HepG2 (cell line): ENCODE measurements around the gene FITM2. TPM values are rescaled to one million over a fixed set of nuclear protein-coding genes. Genes with fewer than 3 reads are reported as not detected.
A peak's percentile ranks its signal among the peaks of the same experiment; 100 is the strongest.

Experiments used
- ATAC-seq: fragments of 200-7000 bp; cut with Tn5 transposase; 3 replicates; pipeline ENCODE4 v1.9.1; 2020; ENCODE audit warnings: mild to moderate bottlenecking, moderate library complexity
- BruUV-seq: library from RNA; stranded (reverse); fragments of 400-500 nt; replicated peaks from 2 replicates; lab custom pipeline; 2021; lab: Mats Ljungman, UMichigan
- CTCF ChIA-PET: fragments of 300-600 bp; formaldehyde crosslinking; extraction: SDS; loops from one replicate; lab custom pipeline; 2021; ENCODE audit warnings: low total read pairs, inconsistent platforms, low intra/inter-chr PET ratio; lab: Yijun Ruan, JAX
- POLR2A ChIA-PET: fragments of 350-600 bp; sonication (Branson Sonifier 250); formaldehyde crosslinking; loops from one replicate; lab custom pipeline; 2020; ENCODE audit warnings: antibody characterized with exemption, inconsistent platforms; lab: Yijun Ruan, JAX
- DNase-seq: peaks from one replicate; pipeline ENCODE4 v3.0.0-alpha.2; 2015; ENCODE audit warnings: low spot score
- FAIRE-seq: peaks from 3 replicates; lab custom pipeline; 2011; peaks lifted over from hg19 to GRCh38; lab: Jason Lieb, UNC
- H2AFZ ChIP-seq: one replicate; pipeline ENCODE4 v1.6.1; 2011; ENCODE audit warnings: low read length, inconsistent platforms
- H3K27ac ChIP-seq: fragments of 300-600 bp; 3 replicates; pipeline ENCODE4 v1.8.0; 2011; ENCODE audit warnings: mixed run types, mild to moderate bottlenecking, mixed read lengths, low read length, inconsistent platforms; ENCODE audit not compliant: insufficient read depth; ENCODE audit errors: extremely low read length
- H3K27me3 ChIP-seq, 2 experiments: fragments of 200-600 bp in 1 of 2; 2 replicates in 1 of 2; 3 replicates in 1 of 2; pipeline versions ENCODE4 v1.6.0 to v1.8.0; 2011; ENCODE audit warnings: low read length in 2 of 2, mild to moderate bottlenecking in 2 of 2, moderate library complexity in 2 of 2, inconsistent platforms in 1 of 2; ENCODE audit not compliant: insufficient read depth in 2 of 2, control insufficient read depth in 1 of 2
- H3K36me3 ChIP-seq, 2 experiments: fragments of 200-600 bp in 1 of 2; replicated peaks in 1 of 2; 2 replicates in 1 of 2; 3 replicates in 1 of 2; pipeline versions ENCODE4 v1.5.1 to v1.8.0; 2011; ENCODE audit warnings: low read length in 2 of 2, inconsistent platforms in 1 of 2; ENCODE audit not compliant: insufficient read depth in 2 of 2, control insufficient read depth in 1 of 2
- H3K4me1 ChIP-seq: 2 replicates; pipeline ENCODE4 v1.5.1; 2012; ENCODE audit warnings: low read length, inconsistent platforms; ENCODE audit not compliant: insufficient read depth
- H3K4me2 ChIP-seq: 2 replicates; pipeline ENCODE4 v1.6.0; 2011; ENCODE audit warnings: low read depth, low read length, inconsistent platforms
- H3K4me3 ChIP-seq, 3 experiments: fragments of 200-600 bp in 1 of 3; sonication (generic), shearing (Covaris generic) in 1 of 3; replicated peaks in 1 of 3; 2 replicates each; pipeline ENCODE4 v1.5.1; 2011 to 2016; ENCODE audit warnings: low read length in 3 of 3, inconsistent platforms in 2 of 3, low read depth in 2 of 3, mild to moderate bottlenecking in 2 of 3, control low read depth in 1 of 3, mixed read lengths in 1 of 3; ENCODE audit not compliant: insufficient read depth in 1 of 3
- H3K79me2 ChIP-seq: one replicate; pipeline ENCODE4 v1.6.1; 2011; ENCODE audit warnings: low read length, inconsistent platforms; ENCODE audit not compliant: insufficient read depth
- H3K9ac ChIP-seq: 2 replicates; pipeline ENCODE4 v1.6.0; 2011; ENCODE audit warnings: mild to moderate bottlenecking, low read depth, low read length, inconsistent platforms; ENCODE audit not compliant: insufficient read depth
- H3K9me3 ChIP-seq: 2 replicates; pipeline ENCODE4 v1.5.1; 2012; ENCODE audit warnings: mild to moderate bottlenecking, low read length
- H4K20me1 ChIP-seq: 2 replicates; pipeline ENCODE4 v1.6.0; 2011; ENCODE audit warnings: inconsistent platforms, mild to moderate bottlenecking, low read length, moderate library complexity; ENCODE audit not compliant: insufficient read depth
- AHDC1 ChIP-seq: sonication (generic); formaldehyde crosslinking; IDR thresholded peaks from 2 replicates; pipeline ENCODE4 v1.5.1; 2020; ENCODE audit warnings: mild to moderate bottlenecking, missing genetic modification reagents, borderline replicate concordance
- HHEX ChIP-seq: IDR thresholded peaks from 2 replicates; pipeline ENCODE4 v1.6.1; 2016; ENCODE audit warnings: control low read depth
- HIVEP1 ChIP-seq: sonication (generic); formaldehyde crosslinking; IDR thresholded peaks from 2 replicates; pipeline ENCODE4 v1.4.0; 2020; ENCODE audit warnings: mild to moderate bottlenecking, missing genetic modification reagents
- NKX3-1 ChIP-seq: sonication (generic); formaldehyde crosslinking; IDR thresholded peaks from 2 replicates; pipeline ENCODE4 v1.5.0; 2020; ENCODE audit warnings: missing genetic modification reagents
- ONECUT2 ChIP-seq: sonication (generic); formaldehyde crosslinking; IDR thresholded peaks from 2 replicates; pipeline ENCODE4 v1.4.0; 2020; ENCODE audit warnings: missing genetic modification reagents
- RBAK ChIP-seq: sonication (generic); formaldehyde crosslinking; IDR thresholded peaks from 2 replicates; pipeline ENCODE4 v1.5.1; 2020; ENCODE audit warnings: mild to moderate bottlenecking, missing genetic modification reagents
- SRSF9 ChIP-seq: fragments of 200-400 bp; formaldehyde crosslinking; IDR thresholded peaks from 2 replicates; pipeline ENCODE4 v1.6.1; 2018; ENCODE audit warnings: borderline replicate concordance, mild to moderate bottlenecking, low read depth, low read length; ENCODE audit not compliant: insufficient read depth, poor library complexity, severe bottlenecking
- ZNF274 ChIP-seq: sonication (generic); formaldehyde crosslinking; IDR thresholded peaks from 2 replicates; pipeline ENCODE4 v1.5.1; 2020; ENCODE audit warnings: mild to moderate bottlenecking, missing genetic modification reagents
- ZNF331 ChIP-seq: sonication (generic); formaldehyde crosslinking; IDR thresholded peaks from 2 replicates; pipeline ENCODE4 v1.4.0; 2020; ENCODE audit warnings: missing genetic modification reagents
- ZNF383 ChIP-seq: sonication (generic); formaldehyde crosslinking; IDR thresholded peaks from 2 replicates; pipeline ENCODE4 v1.4.0; 2020; ENCODE audit warnings: missing genetic modification reagents, mild to moderate bottlenecking, borderline replicate concordance
- ZNF446 ChIP-seq: sonication (generic); formaldehyde crosslinking; IDR thresholded peaks from 2 replicates; pipeline ENCODE4 v1.5.0; 2020; ENCODE audit warnings: mild to moderate bottlenecking, missing genetic modification reagents
- ZNF513 ChIP-seq: sonication (generic); formaldehyde crosslinking; conservative IDR thresholded peaks from 2 replicates; pipeline ENCODE4 v1.5.0; 2020; ENCODE audit warnings: missing genetic modification reagents
- WGBS: methylation state at CpG from one replicate; pipeline ENCODE4 v1.1.6; 2017; ENCODE audit warnings: low lambda C conversion rate; 5-methylcytosine and 5-hydroxymethylcytosine counted together
- in situ Hi-C: cut with HindIII; loops from 2 replicates; pipeline ENCODE4 v1.10.0; 2017; ENCODE audit warnings: low pct_unique_long_range_greater_than_20kb; ENCODE audit not compliant: extremely low pct_ligation_motif_present
- intact Hi-C: fragments of 100-400 bp; cut with micrococcal nuclease; formaldehyde crosslinking; loops from one replicate; pipeline ENCODE4 v1.10.0; 2022; ENCODE audit not compliant: unreplicated experiment
- polyA plus RNA-seq, 8 experiments: library from polyadenylated mRNA; depleted of rRNA in 3 of 8; stranded (reverse) in 7 of 8; unstranded in 1 of 8; fragments of >200 nt; fragmentation: Illumina TruSeq in 4 of 8; extraction: Trizol in 4 of 8; gene quantifications; 2 replicates each; pipeline versions ENCODE4 v1.2.1 to v1.2.3, GENCODE V29; 2011 to 2016; ENCODE audit warnings: low read depth in 4 of 8, missing spikeins in 1 of 8, mixed read lengths in 1 of 8; ENCODE audit not compliant: insufficient read depth in 1 of 8
- total RNA-seq, 5 experiments: library from RNA; depleted of rRNA; stranded (reverse); fragments of >200 nt; fragmentation: Illumina TruSeq; extraction: Trizol; gene quantifications; 2 replicates each; pipeline ENCODE4 v1.2.3, GENCODE V29; 2016; ENCODE audit warnings: low read depth in 1 of 5
- TF ChIP-seq, protein P1 (sequence below): sonication (generic); formaldehyde crosslinking; IDR thresholded peaks from 2 replicates; pipeline ENCODE4 v1.9.0; 2021; ENCODE audit warnings: missing genetic modification reagents, mild to moderate bottlenecking, borderline replicate concordance

Gene FITM2
- total and polyA plus RNA-seq, 2 of the 13 experiments (the other 11 are each of a cell fraction or from before 2014, with no cell fraction given): 9.6 to 24.5 TPM

DNA sequence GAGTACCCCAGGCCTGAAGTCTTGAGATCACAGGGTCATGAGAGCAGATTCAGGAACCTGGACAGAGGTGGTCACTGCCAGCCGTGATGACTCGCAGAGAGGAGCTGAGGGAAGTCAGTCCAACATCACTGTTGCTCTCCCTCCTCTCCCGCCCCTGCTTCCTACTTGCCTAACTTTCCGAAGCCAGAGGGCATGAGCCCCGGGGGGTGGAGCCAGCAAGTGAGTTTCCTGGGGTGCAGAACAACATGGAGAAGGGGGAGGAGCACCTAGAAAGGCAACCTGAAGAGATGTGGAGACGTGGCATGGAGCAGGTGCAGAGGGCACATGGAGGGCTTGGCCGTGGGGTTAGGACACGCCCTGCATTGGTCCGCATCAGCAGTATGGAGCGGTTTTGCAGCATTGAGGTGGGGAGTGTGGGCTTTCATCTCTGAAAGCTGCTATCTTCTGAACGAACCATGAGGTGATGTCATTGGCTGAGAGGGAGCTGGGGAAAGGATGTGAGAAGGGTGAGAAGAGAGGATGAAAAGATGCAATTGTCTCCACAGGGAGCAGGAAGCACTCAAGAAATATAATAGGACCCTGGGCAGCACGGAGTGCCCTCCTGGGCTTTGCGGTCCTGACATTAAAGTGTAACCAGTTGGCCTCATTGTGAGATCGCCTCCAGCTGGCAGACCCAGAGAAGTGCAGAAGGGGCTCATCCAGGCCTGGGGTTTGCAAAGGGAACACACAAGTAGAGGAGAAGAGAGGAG, 38.9 kb downstream of the FITM2 start (continued):
- no peak for TF ChIP-seq NKX3-1 (CRISPR knock-in tag)

DNA sequence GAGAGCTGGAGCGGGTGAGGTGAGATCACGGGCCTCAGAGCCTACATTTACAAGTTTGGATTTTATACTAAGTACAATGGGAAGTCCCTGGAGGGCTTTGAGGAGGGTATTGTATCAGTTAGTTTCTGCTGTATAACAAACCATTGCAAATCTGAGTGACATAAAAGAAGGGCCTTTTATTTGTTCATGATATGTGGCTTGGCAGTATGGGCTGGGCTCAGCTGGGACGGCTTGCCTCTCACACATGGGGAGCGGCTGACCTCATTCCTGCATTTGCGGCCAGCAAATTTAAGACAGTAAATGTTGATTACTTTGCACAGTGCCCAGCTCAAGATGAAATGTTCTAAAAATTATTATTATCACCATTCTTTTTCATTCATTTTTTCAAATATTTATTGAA, 42.2 kb downstream of the FITM2 start:
- no peaks in the 10 kb centered on the region for H3K36me3 ChIP-seq
- DNase-seq (no peak), FAIRE-seq (no peak), ATAC-seq (no peak)
- WGBS: 89% methylated on average over 5 of the region's 5 CpGs
- BruUV-seq: no TSS peak
- CTCF ChIA-PET: no interaction called here
- intact Hi-C loops (no loop called here), in situ Hi-C loops (no loop called here)
- POLR2A ChIA-PET: no interaction called here
- no peak overlapping the region for H3K9ac ChIP-seq
- no peak overlapping the region for H3K4me2 ChIP-seq
- H4K20me1 ChIP-seq: no peaks in the 10 kb centered on the region
- H2AFZ ChIP-seq: no peak overlapping the region
- H3K79me2 ChIP-seq: no peaks in the 10 kb centered on the region
- H3K27ac ChIP-seq: no peak overlapping the region
- no peaks in the 10 kb centered on the region for H3K27me3 ChIP-seq
- H3K4me1 ChIP-seq: peaks cover 30% of the 10 kb centered on the region
- no peaks in the 10 kb centered on the region for H3K9me3 ChIP-seq
- no peak overlapping the region for H3K4me3 ChIP-seq
- TF ChIP-seq, protein P1, sequence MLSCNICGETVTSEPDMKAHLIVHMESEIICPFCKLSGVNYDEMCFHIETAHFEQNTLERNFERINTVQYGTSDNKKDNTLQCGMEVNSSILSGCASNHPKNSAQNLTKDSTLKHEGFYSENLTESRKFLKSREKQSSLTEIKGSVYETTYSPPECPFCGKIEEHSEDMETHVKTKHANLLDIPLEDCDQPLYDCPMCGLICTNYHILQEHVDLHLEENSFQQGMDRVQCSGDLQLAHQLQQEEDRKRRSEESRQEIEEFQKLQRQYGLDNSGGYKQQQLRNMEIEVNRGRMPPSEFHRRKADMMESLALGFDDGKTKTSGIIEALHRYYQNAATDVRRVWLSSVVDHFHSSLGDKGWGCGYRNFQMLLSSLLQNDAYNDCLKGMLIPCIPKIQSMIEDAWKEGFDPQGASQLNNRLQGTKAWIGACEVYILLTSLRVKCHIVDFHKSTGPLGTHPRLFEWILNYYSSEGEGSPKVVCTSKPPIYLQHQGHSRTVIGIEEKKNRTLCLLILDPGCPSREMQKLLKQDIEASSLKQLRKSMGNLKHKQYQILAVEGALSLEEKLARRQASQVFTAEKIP (CRISPR knock-in tag): no peak
- TF ChIP-seq AHDC1 (CRISPR knock-in tag) (no peak), ZNF331 (CRISPR knock-in tag) (peak; percentile 97), RBAK (CRISPR knock-in tag) (peak; percentile 57; the same call in 1 of the 2 replicates), ZNF383 (CRISPR knock-in tag) (no peak), ZNF513 (no peak), ZNF446 (CRISPR knock-in tag) (no peak), HIVEP1 (CRISPR knock-in tag) (no peak), ZNF274 (CRISPR knock-in tag) (no peak), SRSF9 (no peak), HHEX (CRISPR knock-in tag) (no peak), ONECUT2 (CRISPR knock-in tag) (no peak)
